ENCODE measurements around the gene SLC44A4. TPM values are rescaled to one million over a fixed set of nuclear protein-coding genes. Genes with fewer than 3 reads are reported as not detected.

Gene SLC44A4
- polyA plus RNA-seq, 1 donor (not counting 4 experiments of a cell fraction or from before 2014, with no cell fraction given), result 0.25 TPM

DNA sequence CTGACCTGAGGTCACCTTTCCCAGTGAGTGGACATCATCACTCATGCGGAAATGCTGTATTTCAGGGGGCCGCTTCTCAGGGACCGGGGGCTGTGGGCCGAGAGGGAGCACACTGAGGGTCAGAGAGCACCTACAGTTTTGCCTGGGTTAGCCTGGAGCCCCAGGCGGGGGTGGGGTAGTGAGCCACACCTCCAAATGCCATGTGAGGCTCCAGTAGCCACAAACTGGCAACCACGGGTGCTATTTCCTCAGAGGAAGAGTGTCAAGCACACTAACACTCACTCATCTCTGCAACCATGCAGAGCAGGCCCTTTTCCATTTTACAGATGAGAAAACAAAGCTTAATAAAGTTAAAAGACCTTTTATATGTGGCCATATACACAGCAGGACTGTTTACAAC lies 14.0 kb upstream of the SLC44A4 start:
- Histone ChIP-seq H3K4me3 (ENCODE audit: control insufficient read depth in 2 of 3, extremely low read depth in 1 of 3, insufficient read depth in 2 of 3, low read depth in 1 of 3, low read length in 3 of 3) (no peak overlapping the region), H2AFZ (ENCODE audit: control insufficient read depth, low read length) (no peak overlapping the region), H4K20me1 (ENCODE audit: control insufficient read depth, extremely low read depth, insufficient read depth, low read length) (no peaks in the 10 kb centered on the region), H3K4me1 (ENCODE audit: control insufficient read depth, extremely low read depth, insufficient read depth, low read length) (peaks cover 3% of the 10 kb centered on the region), H3K4me2 (ENCODE audit: control insufficient read depth, extremely low read depth, insufficient read depth, low read depth, low read length) (no peak overlapping the region), H3K9me3 (ENCODE audit: control insufficient read depth, low read depth, low read length) (no peaks in the 10 kb centered on the region), H3K9ac (ENCODE audit: control insufficient read depth, extremely low read depth, insufficient read depth, low read length) (no peak overlapping the region), H3K27me3 (ENCODE audit: control insufficient read depth, extremely low read depth, insufficient read depth, low read length) (no peaks in the 10 kb centered on the region), H3K36me3 (ENCODE audit: control insufficient read depth in 2 of 2, extremely low read depth in 1 of 2, insufficient read depth in 2 of 2, low read length in 2 of 2) (peaks cover 14 to 26% of the 10 kb centered on the region in 2 experiments), H3K27ac (ENCODE audit: control insufficient read depth, insufficient read depth, low read length) (no peak overlapping the region), H3K79me2 (ENCODE audit: control insufficient read depth, insufficient read depth, low read length) (no peaks in the 10 kb centered on the region), H3K9me1 (ENCODE audit: control insufficient read depth, extremely low read depth, insufficient read depth, low read length) (no peaks in the 10 kb centered on the region)
- dilution Hi-C loops (cut with MboI; ENCODE audit: extremely low pct_ligation_motif_present, low sequenced_read_pairs), result no loop called here
- FAIRE-seq (no peak), DNase-seq (ENCODE audit: low read depth, low spot score) (no peak)
- TF ChIP-seq, protein P1, sequence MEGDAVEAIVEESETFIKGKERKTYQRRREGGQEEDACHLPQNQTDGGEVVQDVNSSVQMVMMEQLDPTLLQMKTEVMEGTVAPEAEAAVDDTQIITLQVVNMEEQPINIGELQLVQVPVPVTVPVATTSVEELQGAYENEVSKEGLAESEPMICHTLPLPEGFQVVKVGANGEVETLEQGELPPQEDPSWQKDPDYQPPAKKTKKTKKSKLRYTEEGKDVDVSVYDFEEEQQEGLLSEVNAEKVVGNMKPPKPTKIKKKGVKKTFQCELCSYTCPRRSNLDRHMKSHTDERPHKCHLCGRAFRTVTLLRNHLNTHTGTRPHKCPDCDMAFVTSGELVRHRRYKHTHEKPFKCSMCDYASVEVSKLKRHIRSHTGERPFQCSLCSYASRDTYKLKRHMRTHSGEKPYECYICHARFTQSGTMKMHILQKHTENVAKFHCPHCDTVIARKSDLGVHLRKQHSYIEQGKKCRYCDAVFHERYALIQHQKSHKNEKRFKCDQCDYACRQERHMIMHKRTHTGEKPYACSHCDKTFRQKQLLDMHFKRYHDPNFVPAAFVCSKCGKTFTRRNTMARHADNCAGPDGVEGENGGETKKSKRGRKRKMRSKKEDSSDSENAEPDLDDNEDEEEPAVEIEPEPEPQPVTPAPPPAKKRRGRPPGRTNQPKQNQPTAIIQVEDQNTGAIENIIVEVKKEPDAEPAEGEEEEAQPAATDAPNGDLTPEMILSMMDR (optimal IDR thresholded peaks at IDR 0.05 in 1 of 3, IDR thresholded peaks at IDR 0.05 in 1 of 3, conservative IDR thresholded peaks at IDR 0.05 in 1 of 3; ENCODE audit: extremely low read depth in 1 of 3, insufficient read depth in 2 of 3, low read length in 3 of 3), result no peak
- TF ChIP-seq EZH2 (IDR thresholded peaks at IDR 0.05; ENCODE audit: low read length), result no peak

DNA sequence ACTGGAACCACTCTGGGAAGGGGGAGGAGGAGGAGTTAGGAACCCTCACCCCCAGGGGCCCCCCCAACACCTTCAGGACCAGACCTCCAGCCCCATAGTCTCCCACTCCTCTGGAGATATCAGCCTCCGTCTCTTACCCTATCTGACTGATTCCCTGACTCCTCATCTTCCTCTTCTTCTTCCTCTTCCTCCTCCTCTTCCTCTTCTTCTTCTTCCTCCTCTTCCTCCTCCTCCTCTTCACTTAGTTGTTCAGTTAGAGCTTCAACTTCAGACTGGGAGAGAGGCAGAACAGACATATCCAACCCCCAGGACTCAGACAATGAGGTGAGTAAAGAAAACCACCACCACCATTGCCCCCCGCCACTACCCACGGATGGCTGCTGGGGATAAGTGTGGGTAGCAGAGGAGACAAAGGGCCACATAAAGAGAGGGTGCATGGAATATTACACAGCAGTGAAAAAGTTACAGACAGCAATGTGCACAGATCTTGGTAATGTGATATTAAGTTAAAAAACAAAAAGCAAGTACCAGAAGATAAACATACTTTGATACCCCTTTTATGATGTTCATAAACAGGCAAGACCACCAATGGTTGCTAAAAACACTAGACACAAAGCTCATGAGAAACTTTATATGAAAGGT lies 10.7 kb upstream of the SLC44A4 start:
- FAIRE-seq (no peak), DNase-seq (ENCODE audit: low read depth, low spot score) (no peak)
- H3K9ac ChIP-seq (ENCODE audit: control insufficient read depth, extremely low read depth, insufficient read depth, low read length), result no peak overlapping the region
- no peak overlapping the region for H3K4me3 ChIP-seq (ENCODE audit: control insufficient read depth in 2 of 3, extremely low read depth in 1 of 3, insufficient read depth in 2 of 3, low read depth in 1 of 3, low read length in 3 of 3)
- dilution Hi-C loops (cut with MboI; ENCODE audit: extremely low pct_ligation_motif_present, low sequenced_read_pairs), result no loop called here
- TF ChIP-seq, protein P1 (optimal IDR thresholded peaks at IDR 0.05 in 1 of 3, IDR thresholded peaks at IDR 0.05 in 1 of 3, conservative IDR thresholded peaks at IDR 0.05 in 1 of 3; ENCODE audit: extremely low read depth in 1 of 3, insufficient read depth in 2 of 3, low read length in 3 of 3), result no peak
- TF ChIP-seq EZH2 (IDR thresholded peaks at IDR 0.05; ENCODE audit: low read length), result no peak
- no peaks in the 10 kb centered on the region for H3K79me2 ChIP-seq (ENCODE audit: control insufficient read depth, insufficient read depth, low read length)
- H3K9me3 ChIP-seq (ENCODE audit: control insufficient read depth, low read depth, low read length), result no peaks in the 10 kb centered on the region
- H3K4me1 ChIP-seq (ENCODE audit: control insufficient read depth, extremely low read depth, insufficient read depth, low read length), result no peaks in the 10 kb centered on the region
- H3K27me3 ChIP-seq (ENCODE audit: control insufficient read depth, extremely low read depth, insufficient read depth, low read length), result no peaks in the 10 kb centered on the region
- H4K20me1 ChIP-seq (ENCODE audit: control insufficient read depth, extremely low read depth, insufficient read depth, low read length), result no peaks in the 10 kb centered on the region
- H2AFZ ChIP-seq (ENCODE audit: control insufficient read depth, low read length), result no peak overlapping the region
- peaks cover 30 to 33% of the 10 kb centered on the region in 2 experiments for H3K36me3 ChIP-seq (ENCODE audit: control insufficient read depth in 2 of 2, extremely low read depth in 1 of 2, insufficient read depth in 2 of 2, low read length in 2 of 2)
- no peak overlapping the region for H3K4me2 ChIP-seq (ENCODE audit: control insufficient read depth, extremely low read depth, insufficient read depth, low read depth, low read length)
- no peaks in the 10 kb centered on the region for H3K9me1 ChIP-seq (ENCODE audit: control insufficient read depth, extremely low read depth, insufficient read depth, low read length)
- no peak overlapping the region for H3K27ac ChIP-seq (ENCODE audit: control insufficient read depth, insufficient read depth, low read length)
